B cell (primary cell): ENCODE data around the gene CRY2. TPM values are rescaled to one million over a fixed set of nuclear protein-coding genes. Genes with fewer than 3 reads are reported as not detected.
"Not testable (repeated sequence)": the region's sequence is repeated elsewhere in the genome, so short reads cannot be mapped to it uniquely, and the experiment has no call there.

Experiments
- ATAC-seq: fragments of 200-7000 bp; cut with Tn5 transposase; one replicate; pipeline ENCODE4 v1.10.0; 2021; ENCODE audit warnings: low read depth, mild to moderate bottlenecking, moderate number of reproducible peaks, moderate library complexity
- CTCF ChIA-PET: fragments of 350-600 bp; sonication (Branson Sonifier 250); formaldehyde crosslinking; loops from one replicate; lab custom pipeline; 2021; ENCODE audit warnings: antibody characterized with exemption, inconsistent platforms; lab: Charles Lee
- POLR2A ChIA-PET: fragments of 350-600 bp; sonication (Branson Sonifier 250); formaldehyde crosslinking; loops from one replicate; lab custom pipeline; 2021; ENCODE audit warnings: antibody characterized with exemption; lab: Charles Lee
- DNase-seq: peaks from one replicate; pipeline ENCODE4 v3.0.0; 2013
- H2AFZ ChIP-seq: 2 replicates; pipeline ENCODE4 v1.6.1; 2012; ENCODE audit warnings: mild to moderate bottlenecking, low read depth, low read length; ENCODE audit not compliant: insufficient read depth, poor library complexity, severe bottlenecking
- H3K27ac ChIP-seq, 2 donors: 1 replicate in 1 of 2; 2 replicates in 1 of 2; pipeline ENCODE4 v1.5.1; 2012 to 2013; ENCODE audit warnings: low read length in 2 of 2, mild to moderate bottlenecking in 2 of 2, moderate library complexity in 1 of 2
- H3K27me3 ChIP-seq, 4 experiments: fragments of 200-600 bp in 1 of 4; sonication (generic) in 1 of 4; replicated peaks in 1 of 4; 1 replicate in 2 of 4; 2 replicates in 2 of 4; pipeline versions ENCODE4 v1.6.1 to v1.7.0; 2013 to 2016; ENCODE audit warnings: low read length in 3 of 4, mild to moderate bottlenecking in 2 of 4, mixed read lengths in 1 of 4, moderate library complexity in 1 of 4; ENCODE audit not compliant: insufficient read depth in 4 of 4, control insufficient read depth in 3 of 4; ENCODE audit errors: control extremely low read depth in 1 of 4
- H3K36me3 ChIP-seq, 2 experiments: replicated peaks in 1 of 2; 1 replicate in 1 of 2; 2 replicates in 1 of 2; pipeline versions ENCODE4 v1.6.1 to v1.7.1; 2013; ENCODE audit warnings: low read length in 1 of 2; ENCODE audit not compliant: insufficient read depth in 2 of 2, control insufficient read depth in 1 of 2; ENCODE audit errors: control extremely low read depth in 1 of 2, extremely low read depth in 1 of 2
- H3K4me1 ChIP-seq, 2 donors: fragments of 200-600 bp in 1 of 2; sonication (generic) in 1 of 2; 1 replicate in 1 of 2; 2 replicates in 1 of 2; pipeline versions ENCODE4 v1.5.1 to v1.6.1; 2013 to 2017; ENCODE audit warnings: low read length in 2 of 2; ENCODE audit not compliant: control insufficient read depth in 2 of 2, insufficient read depth in 2 of 2
- H3K4me2 ChIP-seq: replicated peaks from 2 replicates; pipeline ENCODE3; 2012; ENCODE audit warnings: mild to moderate bottlenecking, low read depth, low read length; ENCODE audit not compliant: poor library complexity, severe bottlenecking
- H3K4me3 ChIP-seq, 5 experiments: fragments of 200-600 bp in 1 of 5; sonication (generic) in 1 of 5; 1 replicate in 3 of 5; 2 replicates in 2 of 5; pipeline versions ENCODE4 v1.5.1 to v1.7.0; 2011 to 2016; ENCODE audit warnings: low read length in 4 of 5, mild to moderate bottlenecking in 4 of 5, low read depth in 2 of 5, control low read depth in 1 of 5, moderate library complexity in 1 of 5; ENCODE audit not compliant: insufficient read depth in 1 of 5; ENCODE audit errors: control extremely low read depth in 1 of 5, extremely low read depth in 1 of 5
- H3K79me2 ChIP-seq: fragments of 200-600 bp; sonication (generic); one replicate; pipeline ENCODE4 v1.6.0; 2016; ENCODE audit warnings: low read length; ENCODE audit not compliant: control insufficient read depth, insufficient read depth
- H3K9ac ChIP-seq: fragments of 200-600 bp; sonication (generic); 2 replicates; pipeline ENCODE4 v1.6.1; 2017; ENCODE audit warnings: mild to moderate bottlenecking, low read length, moderate library complexity
- H3K9me3 ChIP-seq, 3 donors: one replicate each; pipeline versions ENCODE4 v1.6.1 to v1.7.1; 2013; ENCODE audit warnings: low read length in 2 of 3; ENCODE audit not compliant: control insufficient read depth in 2 of 3, insufficient read depth in 1 of 3; ENCODE audit errors: control extremely low read depth in 1 of 3
- H4K20me1 ChIP-seq: 2 replicates; pipeline ENCODE4 v1.6.0; 2012; ENCODE audit warnings: mild to moderate bottlenecking, low read length; ENCODE audit not compliant: insufficient read depth, control insufficient read depth, poor library complexity, severe bottlenecking
- H3K27ac Mint-ChIP-seq: one replicate; pipeline ENCODE4 v1.8.0; 2021; ENCODE audit warnings: mixed read lengths
- H3K27me3 Mint-ChIP-seq: one replicate; pipeline ENCODE4 v1.8.0; 2021; ENCODE audit warnings: mixed read lengths
- H3K4me1 Mint-ChIP-seq: one replicate; pipeline ENCODE4 v1.8.0; 2021; ENCODE audit warnings: mixed read lengths
- H3K4me3 Mint-ChIP-seq: one replicate; pipeline ENCODE4 v1.8.0; 2021; ENCODE audit warnings: mixed read lengths
- H3K9me3 Mint-ChIP-seq: one replicate; pipeline ENCODE4 v1.8.0; 2022; ENCODE audit warnings: mixed read lengths; ENCODE audit not compliant: insufficient read depth
- EZH2 ChIP-seq: IDR thresholded peaks from 2 replicates; pipeline ENCODE4 v1.6.1; 2012; ENCODE audit warnings: borderline replicate concordance, low read depth, mild to moderate bottlenecking, moderate library complexity, low read length; ENCODE audit not compliant: insufficient read depth, poor library complexity, severe bottlenecking
- WGBS: methylation state at CpG from one replicate; pipeline ENCODE4 v1.1.5; 2013; ENCODE audit warnings: missing lambda C conversion rate; ENCODE audit not compliant: insufficient coverage; 5-methylcytosine and 5-hydroxymethylcytosine counted together
- intact Hi-C: fragments of 100-400 bp; cut with micrococcal nuclease; formaldehyde crosslinking; loops from one replicate; pipeline ENCODE4 v1.10.0; 2022
- polyA plus RNA-seq: library from polyadenylated mRNA; depleted of rRNA; stranded (reverse); fragments of >200 nt; gene quantifications from 2 replicates; pipeline ENCODE4 v1.2.3, GENCODE V29; 2012
- total RNA-seq, 2 donors: library from RNA; stranded (reverse); fragments of 120-200 nt in 1 of 2; gene quantifications; 1 replicate in 1 of 2; 2 replicates in 1 of 2; pipeline versions ENCODE4 v1.2.3 to v1.2.4, GENCODE V29; 2013 to 2022
- TF ChIP-seq, protein P1 (sequence below): fragments of 200-600 bp; IDR thresholded peaks from one replicate; pipeline ENCODE4 v1.8.0; 2022; ENCODE audit warnings: antibody characterized with exemption, mild to moderate bottlenecking

The CRY2 gene
- total and polyA plus RNA-seq, 2 donors (not counting 1 experiment from before 2014, with no cell fraction given), result 20.4 to 65.1 TPM

DNA sequence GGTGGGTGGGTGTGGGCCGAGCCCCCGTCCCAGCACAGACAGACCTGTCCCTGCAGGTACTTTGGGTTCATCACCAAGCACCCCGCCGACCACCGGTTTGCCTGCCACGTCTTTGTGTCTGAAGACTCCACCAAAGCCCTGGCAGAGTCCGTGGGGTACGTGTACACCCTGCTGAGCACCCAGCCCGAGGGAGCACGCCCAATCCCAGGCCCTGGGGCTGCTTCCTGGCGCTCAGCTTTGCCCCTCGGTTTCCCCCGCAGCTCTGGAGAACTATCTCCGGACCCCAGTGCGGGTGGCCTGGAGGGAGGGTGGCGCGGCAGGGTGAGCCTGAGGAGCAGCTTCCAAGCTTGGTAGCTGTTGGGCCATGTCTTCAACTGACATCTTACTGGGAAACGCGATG is 57.8 kb downstream of the CRY2 start:
- ATAC-seq, result no peak
- H4K20me1 ChIP-seq, result peaks cover 9% of the 10 kb centered on the region
- H3K79me2 ChIP-seq, result no peaks in the 10 kb centered on the region
- no peak for DNase-seq
- no peak for TF ChIP-seq EZH2
- TF ChIP-seq, protein P1, sequence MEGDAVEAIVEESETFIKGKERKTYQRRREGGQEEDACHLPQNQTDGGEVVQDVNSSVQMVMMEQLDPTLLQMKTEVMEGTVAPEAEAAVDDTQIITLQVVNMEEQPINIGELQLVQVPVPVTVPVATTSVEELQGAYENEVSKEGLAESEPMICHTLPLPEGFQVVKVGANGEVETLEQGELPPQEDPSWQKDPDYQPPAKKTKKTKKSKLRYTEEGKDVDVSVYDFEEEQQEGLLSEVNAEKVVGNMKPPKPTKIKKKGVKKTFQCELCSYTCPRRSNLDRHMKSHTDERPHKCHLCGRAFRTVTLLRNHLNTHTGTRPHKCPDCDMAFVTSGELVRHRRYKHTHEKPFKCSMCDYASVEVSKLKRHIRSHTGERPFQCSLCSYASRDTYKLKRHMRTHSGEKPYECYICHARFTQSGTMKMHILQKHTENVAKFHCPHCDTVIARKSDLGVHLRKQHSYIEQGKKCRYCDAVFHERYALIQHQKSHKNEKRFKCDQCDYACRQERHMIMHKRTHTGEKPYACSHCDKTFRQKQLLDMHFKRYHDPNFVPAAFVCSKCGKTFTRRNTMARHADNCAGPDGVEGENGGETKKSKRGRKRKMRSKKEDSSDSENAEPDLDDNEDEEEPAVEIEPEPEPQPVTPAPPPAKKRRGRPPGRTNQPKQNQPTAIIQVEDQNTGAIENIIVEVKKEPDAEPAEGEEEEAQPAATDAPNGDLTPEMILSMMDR, result no peak
- peaks cover 3 to 18% of the 10 kb centered on the region in 2 donors for H3K4me1 ChIP-seq
- Mint-ChIP-seq H3K4me3 (no peak overlapping the region), H3K27ac (no peak overlapping the region), H3K9me3 (no peaks in the 10 kb centered on the region), H3K4me1 (peaks cover 18% of the 10 kb centered on the region), H3K27me3 (peaks cover 4% of the 10 kb centered on the region)
- ChIA-PET POLR2A (no interaction called here), CTCF (interaction anchor here (0.5 kb wide), 1 partner anchor 612 kb away, joined by 3 read pairs; no protein-coding TSS in a partner anchor)
- intact Hi-C loops, result no loop called here
- H2AFZ ChIP-seq, result no peak overlapping the region
- no peak overlapping the region for H3K9ac ChIP-seq
- peaks cover 0 to 11% of the 10 kb centered on the region in 2 experiments for H3K36me3 ChIP-seq
- H3K27me3 ChIP-seq, result peaks cover 0 to 6% (median 2%) of the 10 kb centered on the region in 4 experiments
- no peak overlapping the region for H3K4me3 ChIP-seq
- no peak overlapping the region for H3K4me2 ChIP-seq
- H3K9me3 ChIP-seq, result no peaks in the 10 kb centered on the region
- WGBS, result 96% methylated on average over 19 of the region's 19 CpGs
- H3K27ac ChIP-seq, result no peak overlapping the region

DNA sequence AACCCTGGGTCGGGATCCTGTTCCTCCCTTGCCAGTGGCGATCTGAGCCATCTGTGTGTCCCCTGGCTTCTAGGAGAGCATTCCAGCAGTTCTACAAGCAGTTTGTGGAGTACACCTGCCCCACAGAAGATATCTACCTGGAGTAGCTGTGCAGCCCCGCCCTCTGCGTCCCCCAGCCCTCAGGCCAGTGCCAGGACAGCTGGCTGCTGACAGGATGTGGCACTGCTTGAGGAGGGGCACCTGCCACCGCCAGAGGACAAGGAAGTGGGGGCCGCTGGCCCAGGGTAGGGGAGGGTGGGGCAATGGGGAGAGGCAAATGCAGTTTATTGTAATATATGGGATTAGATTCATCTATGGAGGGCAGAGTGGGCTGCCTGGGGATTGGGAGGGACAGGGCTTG is 58.3 kb downstream of the CRY2 start:
- ChIA-PET CTCF (interaction anchor here (0.5 kb wide), 1 partner anchor 612 kb away, joined by 3 read pairs; no protein-coding TSS in a partner anchor), POLR2A (interaction anchor here (1.0 kb wide), 1 partner anchor 11 kb away, joined by 5 read pairs; no protein-coding TSS in a partner anchor)
- peaks cover 0 to 14% of the 10 kb centered on the region in 2 experiments for H3K36me3 ChIP-seq
- H3K9me3 Mint-ChIP-seq, H3K79me2 ChIP-seq, H3K4me3 Mint-ChIP-seq, H3K27ac Mint-ChIP-seq, intact Hi-C loops, H3K4me3 ChIP-seq, H3K27me3 ChIP-seq, H3K9ac ChIP-seq, H3K9me3 ChIP-seq, DNase-seq, H2AFZ ChIP-seq, H3K27ac ChIP-seq, H3K4me2 ChIP-seq, H3K27me3 Mint-ChIP-seq: not testable (repeated sequence)
- peaks cover 14% of the 10 kb centered on the region for H4K20me1 ChIP-seq
- peaks cover under 1 to 15% of the 10 kb centered on the region in 2 donors for H3K4me1 ChIP-seq
- peaks cover 15% of the 10 kb centered on the region for H3K4me1 Mint-ChIP-seq
- ATAC-seq, result peak; percentile 31
- WGBS, result 61% methylated on average over 3 of the region's 6 CpGs
